ENCODE data around the gene BBS2.
"Not testable (repeated sequence)": the region's sequence is repeated elsewhere in the genome, so short reads cannot be mapped to it uniquely, and the experiment has no call there.

The BBS2 gene

GRCh38 chr16:56510544-56510943 lies 9.3 kb downstream of the BBS2 start:
- no peak for TF ChIP-seq CTCF (IDR thresholded peaks at IDR 0.05; ENCODE audit: unreplicated experiment in 3 of 3)
- Mint-ChIP-seq H3K4me1 (no peaks in the 10 kb centered on the region), H3K9me3 (no peaks in the 10 kb centered on the region), H3K4me3 (no peak overlapping the region), H3K27ac (no peak overlapping the region), H3K27me3 (ENCODE audit: low read depth) (no peaks in the 10 kb centered on the region), H3K36me3 (ENCODE audit: low read depth) (peaks cover 79% of the 10 kb centered on the region)

GRCh38 chr16:56506941-56507340 lies 12.9 kb downstream of the BBS2 start:
- peaks cover 82% of the 10 kb centered on the region for H3K36me3 Mint-ChIP-seq (ENCODE audit: low read depth)
- no peaks in the 10 kb centered on the region for H3K27me3 Mint-ChIP-seq (ENCODE audit: low read depth)
- H3K4me1 Mint-ChIP-seq = no peaks in the 10 kb centered on the region
- H3K9me3 Mint-ChIP-seq = no peaks in the 10 kb centered on the region
- no peak overlapping the region for H3K27ac Mint-ChIP-seq
- TF ChIP-seq CTCF (IDR thresholded peaks at IDR 0.05; ENCODE audit: unreplicated experiment in 3 of 3) = no peak
- H3K4me3 Mint-ChIP-seq = no peak overlapping the region

GRCh38 chr16:56505181-56505580 lies 14.6 kb downstream of the BBS2 start:
- Mint-ChIP-seq H3K27me3 (ENCODE audit: low read depth) (no peaks in the 10 kb centered on the region), H3K4me3 (no peak overlapping the region), H3K9me3 (no peaks in the 10 kb centered on the region), H3K27ac (no peak overlapping the region), H3K4me1 (no peaks in the 10 kb centered on the region), H3K36me3 (ENCODE audit: low read depth) (peaks cover 76% of the 10 kb centered on the region)
- TF ChIP-seq CTCF (IDR thresholded peaks at IDR 0.05; ENCODE audit: unreplicated experiment in 3 of 3) = no peak

- no peaks in the 10 kb centered on the region for H3K4me1 Mint-ChIP-seq
- H3K4me3 Mint-ChIP-seq = no peak overlapping the region
- H3K27me3 Mint-ChIP-seq (ENCODE audit: low read depth) = no peaks in the 10 kb centered on the region
- no peaks in the 10 kb centered on the region for H3K9me3 Mint-ChIP-seq
- H3K27ac Mint-ChIP-seq = no peak overlapping the region
- H3K36me3 Mint-ChIP-seq (ENCODE audit: low read depth) = peaks cover 64% of the 10 kb centered on the region
- no peak for TF ChIP-seq CTCF (IDR thresholded peaks at IDR 0.05; ENCODE audit: unreplicated experiment in 3 of 3)
Measured at GRCh38 chr16:56493815-56494214, 26.0 kb downstream of the BBS2 start.

GRCh38 chr16:56493126-56493525 lies 26.7 kb downstream of the BBS2 start:
- Mint-ChIP-seq H3K4me1 (no peaks in the 10 kb centered on the region), H3K27ac (no peak overlapping the region), H3K27me3 (ENCODE audit: low read depth) (no peaks in the 10 kb centered on the region), H3K4me3 (no peak overlapping the region), H3K9me3 (no peaks in the 10 kb centered on the region), H3K36me3 (ENCODE audit: low read depth) (peaks cover 57% of the 10 kb centered on the region)
- TF ChIP-seq CTCF (IDR thresholded peaks at IDR 0.05; ENCODE audit: unreplicated experiment in 3 of 3) = no peak

- Mint-ChIP-seq H3K9me3 (no peaks in the 10 kb centered on the region), H3K27me3 (ENCODE audit: low read depth) (no peaks in the 10 kb centered on the region), H3K36me3 (ENCODE audit: low read depth) (peaks cover 44% of the 10 kb centered on the region), H3K27ac (no peak overlapping the region), H3K4me1 (no peaks in the 10 kb centered on the region), H3K4me3 (no peak overlapping the region)
- TF ChIP-seq CTCF (IDR thresholded peaks at IDR 0.05; ENCODE audit: unreplicated experiment in 3 of 3) = no peak
Measured at GRCh38 chr16:56491657-56492261, 28.1 kb downstream of the BBS2 start.

GRCh38 chr16:56488868-56489267 lies 31.0 kb downstream of the BBS2 start:
- H3K27me3 Mint-ChIP-seq (ENCODE audit: low read depth); H3K4me3 Mint-ChIP-seq; H3K27ac Mint-ChIP-seq; H3K9me3 Mint-ChIP-seq; H3K4me1 Mint-ChIP-seq: not testable (repeated sequence)
- H3K36me3 Mint-ChIP-seq (ENCODE audit: low read depth) = peaks cover 46% of the 10 kb centered on the region

Measured in nephron (organoid).